Measurements from ENCODE around the gene CHRNB2. TPM values are rescaled to one million over a fixed set of nuclear protein-coding genes. Genes with fewer than 3 reads are reported as not detected.

Gene CHRNB2
- total and polyA plus RNA-seq, 9 of the 15 experiments (the other 6 are each of a cell fraction or from before 2014, with no cell fraction given): 0.01 TPM; not detected in 8

DNA sequence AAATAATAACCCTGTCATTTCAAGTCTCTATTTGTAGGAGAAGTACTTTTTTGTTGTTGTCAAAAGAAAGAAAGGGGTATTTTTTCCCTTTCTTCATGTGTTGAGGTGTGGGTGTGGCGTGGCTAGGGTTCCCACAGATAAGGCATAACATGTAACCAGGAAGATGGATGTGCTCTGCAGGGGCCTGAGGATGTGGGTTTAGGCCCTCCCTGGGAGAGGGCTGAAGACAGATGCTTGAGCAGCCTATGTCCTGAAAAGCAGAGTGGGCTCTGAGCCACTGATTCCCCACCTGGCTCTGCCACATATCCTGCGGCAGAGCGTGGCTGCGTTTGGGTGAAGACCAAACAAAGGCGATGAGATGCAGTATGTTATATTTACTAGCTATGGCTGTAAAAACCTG is 54.3 kb downstream of the CHRNB2 start:
- intact Hi-C loops (cut with micrococcal nuclease): no loop called here
- in situ Hi-C loops (cut with MboI): no loop called here
- FAIRE-seq: no peak
- peak; percentile 71 for ATAC-seq
- H3K27ac ChIP-seq (ENCODE audit: extremely low read depth, low read depth, low read length): no peak overlapping the region
- H3K4me1 ChIP-seq (replicated peaks in 1 of 2; ENCODE audit: control insufficient read depth in 2 of 2, insufficient read depth in 2 of 2, low read length in 2 of 2): peaks cover 6 to 20% of the 10 kb centered on the region in 2 experiments
- H3K36me3 ChIP-seq (ENCODE audit: control insufficient read depth, insufficient read depth, low read length): peaks cover 38% of the 10 kb centered on the region; the same call in 2 of the 3 replicates
- POLR2A ChIA-PET: no interaction called here
- H3K4me2 ChIP-seq (ENCODE audit: insufficient read depth, low read length): no peak overlapping the region
- CTCF ChIA-PET (ENCODE audit: low intra/inter-chr PET ratio): no interaction called here
- TF ChIP-seq ZNF134 (CRISPR knock-in tag; conservative IDR thresholded peaks at IDR 0.05) (no peak), HOXB6 (CRISPR knock-in tag; IDR thresholded peaks at IDR 0.05; ENCODE audit: borderline replicate concordance) (no peak), NR1H2 (CRISPR knock-in tag; IDR thresholded peaks at IDR 0.05) (no peak), DEAF1 (CRISPR knock-in tag; IDR thresholded peaks at IDR 0.05) (no peak), ZNF778 (CRISPR knock-in tag; IDR thresholded peaks at IDR 0.05) (no peak), BRD4 (IDR thresholded peaks at IDR 0.05) (no peak), U2AF2 (optimal IDR thresholded peaks at IDR 0.05; ENCODE audit: low read depth, low read length) (no peak), CXXC5 (CRISPR knock-in tag; IDR thresholded peaks at IDR 0.05) (no peak), ZNF347 (CRISPR knock-in tag; IDR thresholded peaks at IDR 0.05; ENCODE audit: low read depth) (no peak), E2F1 (CRISPR knock-in tag; IDR thresholded peaks at IDR 0.05) (no peak), ZNF121 (CRISPR knock-in tag; conservative IDR thresholded peaks at IDR 0.05) (no peak), KAT2B (IDR thresholded peaks at IDR 0.05; ENCODE audit: low read depth, low read length) (no peak), ZNF431 (CRISPR knock-in tag; IDR thresholded peaks at IDR 0.05) (no peak)
- TF ChIP-seq, protein P1, sequence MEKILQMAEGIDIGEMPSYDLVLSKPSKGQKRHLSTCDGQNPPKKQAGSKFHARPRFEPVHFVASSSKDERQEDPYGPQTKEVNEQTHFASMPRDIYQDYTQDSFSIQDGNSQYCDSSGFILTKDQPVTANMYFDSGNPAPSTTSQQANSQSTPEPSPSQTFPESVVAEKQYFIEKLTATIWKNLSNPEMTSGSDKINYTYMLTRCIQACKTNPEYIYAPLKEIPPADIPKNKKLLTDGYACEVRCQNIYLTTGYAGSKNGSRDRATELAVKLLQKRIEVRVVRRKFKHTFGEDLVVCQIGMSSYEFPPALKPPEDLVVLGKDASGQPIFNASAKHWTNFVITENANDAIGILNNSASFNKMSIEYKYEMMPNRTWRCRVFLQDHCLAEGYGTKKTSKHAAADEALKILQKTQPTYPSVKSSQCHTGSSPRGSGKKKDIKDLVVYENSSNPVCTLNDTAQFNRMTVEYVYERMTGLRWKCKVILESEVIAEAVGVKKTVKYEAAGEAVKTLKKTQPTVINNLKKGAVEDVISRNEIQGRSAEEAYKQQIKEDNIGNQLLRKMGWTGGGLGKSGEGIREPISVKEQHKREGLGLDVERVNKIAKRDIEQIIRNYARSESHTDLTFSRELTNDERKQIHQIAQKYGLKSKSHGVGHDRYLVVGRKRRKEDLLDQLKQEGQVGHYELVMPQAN (IDR thresholded peaks at IDR 0.05; ENCODE audit: borderline replicate concordance): no peak
- H4K20me1 ChIP-seq (replicated peaks; ENCODE audit: control insufficient read depth, insufficient read depth, low read length): peaks cover 5% of the 10 kb centered on the region; the same call in 1 of the 2 replicates
- H3K27me3 ChIP-seq (ENCODE audit: control insufficient read depth in 2 of 2, insufficient read depth in 2 of 2, low read length in 2 of 2): no peaks in the 10 kb centered on the region
- H3K4me3 ChIP-seq: no peak overlapping the region
- H3K9me3 ChIP-seq (replicated peaks; ENCODE audit: control insufficient read depth, insufficient read depth, low read depth, low read length): no peaks in the 10 kb centered on the region
- BruUV-seq (replicated peaks): no TSS peak
- H3K79me2 ChIP-seq (ENCODE audit: control insufficient read depth, insufficient read depth, low read length): peaks cover 88% of the 10 kb centered on the region
- 64% methylated on average over 5 of the region's 5 CpGs for WGBS (ENCODE audit: insufficient coverage, low coverage, missing lambda C conversion rate)
- H3K9ac ChIP-seq (ENCODE audit: insufficient read depth in 1 of 2, low read depth in 2 of 2, low read length in 2 of 2): peak overlapping the region in 1 of 2 experiments; percentile 7; a peak in 1 of 4 replicates
- peak in 2 of 4 experiments; percentile 27 to 43 for DNase-seq (ENCODE audit: extremely low read depth in 1 of 4, low spot score in 3 of 4)
- H3K9me1 ChIP-seq (ENCODE audit: control insufficient read depth, insufficient read depth, low read length): peaks cover 3% of the 10 kb centered on the region
- H2AFZ ChIP-seq (ENCODE audit: low read depth, low read length): no peak overlapping the region
